Stomach smooth muscle (tissue), 2 donors: ENCODE results near the gene CFAP90.

ENCODE experiments used
- H3K27ac ChIP-seq: one replicate; pipeline ENCODE4 v1.7.0; 2013; ENCODE audit warnings: mild to moderate bottlenecking, low read length, inconsistent platforms
- H3K27me3 ChIP-seq, 2 donors: one replicate each; pipeline ENCODE4 v1.7.0; 2013; ENCODE audit warnings: low read length in 2 of 2; ENCODE audit not compliant: insufficient read depth in 2 of 2, control insufficient read depth in 1 of 2
- H3K36me3 ChIP-seq, 2 donors: one replicate each; pipeline ENCODE4 v1.7.0; 2013; ENCODE audit warnings: low read length in 2 of 2; ENCODE audit not compliant: control insufficient read depth in 2 of 2, insufficient read depth in 2 of 2
- H3K4me1 ChIP-seq: one replicate; pipeline ENCODE4 v1.7.0; 2013; ENCODE audit warnings: low read length; ENCODE audit not compliant: control insufficient read depth, insufficient read depth
- H3K4me3 ChIP-seq, 2 donors: one replicate each; pipeline ENCODE4 v1.7.0; 2013; ENCODE audit warnings: low read length in 2 of 2
- H3K9ac ChIP-seq, 2 donors: one replicate each; pipeline ENCODE4 v1.7.0; 2013; ENCODE audit warnings: low read length in 2 of 2, mild to moderate bottlenecking in 1 of 2
- H3K9me3 ChIP-seq, 2 donors: one replicate each; pipeline ENCODE4 v1.7.0; 2013; ENCODE audit warnings: low read length in 2 of 2; ENCODE audit not compliant: control insufficient read depth in 2 of 2
- donor health status: healthy.
- donor health status: Pancreatic carcinoma.

CFAP90 gene

DNA sequence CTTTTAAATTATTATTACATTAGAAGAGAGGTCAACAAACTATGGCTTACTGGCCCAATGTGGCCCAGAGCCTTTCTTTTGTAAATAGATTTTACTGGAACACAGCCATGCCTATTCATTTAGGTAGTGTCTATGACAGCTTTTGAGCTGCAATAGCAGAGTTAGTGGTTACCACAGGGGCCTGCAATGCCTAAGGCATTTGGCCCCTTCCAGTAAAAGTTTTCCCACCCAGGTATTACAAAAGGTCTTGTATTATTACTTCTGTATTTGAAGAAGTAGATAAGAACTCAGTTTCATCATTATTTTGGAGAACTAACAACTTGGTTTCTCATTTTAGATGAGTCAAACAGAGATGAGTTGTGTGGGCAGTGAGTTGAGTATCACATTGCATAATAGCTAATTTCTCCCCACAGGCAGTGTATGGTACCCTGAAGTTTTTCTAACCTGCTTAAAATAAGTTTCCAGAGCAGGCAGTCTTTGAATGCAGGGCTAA, 27.5 kb upstream of the CFAP90 start:
- no peak overlapping the region for H3K27ac ChIP-seq
- no peak overlapping the region for H3K9ac ChIP-seq
- no peaks in the 10 kb centered on the region for H3K4me1 ChIP-seq
- no peak overlapping the region for H3K4me3 ChIP-seq
- H3K9me3 ChIP-seq = no peaks in the 10 kb centered on the region
- H3K36me3 ChIP-seq = peaks cover 45 to 56% of the 10 kb centered on the region in 2 donors
- H3K27me3 ChIP-seq = no peaks in the 10 kb centered on the region

DNA sequence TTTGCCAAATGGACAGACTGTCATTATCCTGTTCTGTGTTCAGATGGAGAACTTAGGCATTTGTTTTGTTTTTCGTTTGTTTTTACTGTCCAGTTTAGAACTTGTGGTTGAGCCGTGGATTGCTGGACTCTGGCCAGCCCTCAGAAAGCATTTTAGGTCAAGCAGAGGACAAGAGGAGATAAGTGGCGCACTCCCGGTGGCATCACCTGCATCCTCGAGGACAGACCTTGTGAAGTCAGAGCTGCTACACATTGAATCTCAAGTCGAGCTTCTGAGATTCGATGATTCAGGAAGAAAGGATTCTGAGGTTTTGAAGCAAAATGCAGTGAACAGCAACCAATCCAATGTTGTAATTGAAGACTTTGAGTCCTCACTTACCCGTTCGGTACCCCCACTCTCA, 26.9 kb upstream of the CFAP90 start:
- H3K27ac ChIP-seq = no peak overlapping the region
- H3K9ac ChIP-seq = no peak overlapping the region
- H3K36me3 ChIP-seq = peaks cover 40 to 50% of the 10 kb centered on the region in 2 donors
- H3K4me1 ChIP-seq = no peaks in the 10 kb centered on the region
- no peaks in the 10 kb centered on the region for H3K27me3 ChIP-seq
- H3K4me3 ChIP-seq = no peak overlapping the region
- H3K9me3 ChIP-seq = no peaks in the 10 kb centered on the region

DNA sequence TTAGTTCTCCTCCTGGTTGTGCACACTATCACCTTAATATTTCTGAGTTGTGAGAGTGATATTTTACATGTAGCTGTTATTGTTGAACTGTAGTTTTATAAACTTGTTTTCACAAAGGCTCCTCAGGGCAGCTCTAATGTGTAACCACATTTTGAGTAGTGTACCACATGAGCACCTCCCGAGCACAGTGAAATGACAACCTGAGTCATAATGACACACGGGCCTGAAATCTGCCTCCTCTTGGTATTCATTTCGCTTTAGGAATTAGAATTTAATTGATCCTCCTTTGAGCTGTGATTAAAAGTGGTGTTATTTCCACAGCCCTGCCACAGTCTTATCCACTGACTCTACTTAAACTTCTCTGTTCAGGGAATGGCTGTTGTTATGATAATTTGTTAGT, 25.9 kb upstream of the CFAP90 start:
- H3K36me3 ChIP-seq = peaks cover 32 to 42% of the 10 kb centered on the region in 2 donors
- no peak overlapping the region for H3K27ac ChIP-seq

DNA sequence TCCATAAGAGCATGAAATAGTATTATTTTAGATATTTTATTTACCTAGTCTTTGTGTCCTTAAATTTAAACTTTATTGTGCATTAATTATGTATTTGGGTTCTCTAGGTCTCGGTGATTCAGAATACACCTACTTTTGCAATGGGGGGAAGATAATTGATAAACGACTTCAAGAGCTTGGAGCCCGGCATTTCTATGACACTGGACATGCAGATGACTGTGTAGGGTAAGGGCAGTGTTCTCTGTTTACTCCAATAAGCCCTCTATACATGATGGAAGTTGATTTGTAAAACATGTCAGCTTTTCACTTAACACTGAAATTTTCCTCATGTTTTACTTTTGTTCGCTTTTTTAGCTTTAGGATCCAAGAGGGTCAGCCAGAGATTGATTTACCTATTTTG, 24.2 kb upstream of the CFAP90 start:
- H3K9me3 ChIP-seq = no peaks in the 10 kb centered on the region
- no peaks in the 10 kb centered on the region for H3K4me1 ChIP-seq
- no peaks in the 10 kb centered on the region for H3K27me3 ChIP-seq
- H3K36me3 ChIP-seq = peaks cover 29 to 33% of the 10 kb centered on the region in 2 donors
- H3K27ac ChIP-seq = no peak overlapping the region
- H3K4me3 ChIP-seq = no peak overlapping the region
- no peak overlapping the region for H3K9ac ChIP-seq

More for the DNA sequence above, 25.9 kb upstream of the CFAP90 start:
- H3K4me1 ChIP-seq = no peaks in the 10 kb centered on the region
- H3K27me3 ChIP-seq = no peaks in the 10 kb centered on the region
- no peak overlapping the region for H3K4me3 ChIP-seq
- H3K9ac ChIP-seq = no peak overlapping the region
- no peaks in the 10 kb centered on the region for H3K9me3 ChIP-seq

DNA sequence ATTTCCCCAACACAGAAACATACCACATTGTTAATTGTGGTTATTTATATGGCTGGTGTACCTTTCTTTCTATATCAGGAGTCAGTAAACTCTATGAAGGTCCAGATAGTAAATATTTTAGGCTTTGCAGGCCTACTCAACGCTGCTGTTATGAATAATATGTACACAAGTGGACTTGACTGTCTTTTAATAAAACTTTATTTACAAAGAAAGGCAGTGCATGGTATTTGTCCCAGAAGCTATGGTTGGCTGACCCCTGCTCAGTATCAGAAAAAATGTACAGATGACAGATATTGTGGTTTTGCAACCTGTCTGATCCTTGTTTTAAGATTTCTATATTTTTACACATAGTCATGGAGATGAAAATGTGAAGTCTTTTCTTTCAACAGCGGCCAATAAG, 23.7 kb upstream of the CFAP90 start:
- Histone ChIP-seq H3K4me3 (no peak overlapping the region), H3K36me3 (peaks cover 27 to 28% of the 10 kb centered on the region in 2 donors), H3K27ac (no peak overlapping the region), H3K27me3 (no peaks in the 10 kb centered on the region), H3K9me3 (no peaks in the 10 kb centered on the region), H3K4me1 (no peaks in the 10 kb centered on the region), H3K9ac (no peak overlapping the region)

DNA sequence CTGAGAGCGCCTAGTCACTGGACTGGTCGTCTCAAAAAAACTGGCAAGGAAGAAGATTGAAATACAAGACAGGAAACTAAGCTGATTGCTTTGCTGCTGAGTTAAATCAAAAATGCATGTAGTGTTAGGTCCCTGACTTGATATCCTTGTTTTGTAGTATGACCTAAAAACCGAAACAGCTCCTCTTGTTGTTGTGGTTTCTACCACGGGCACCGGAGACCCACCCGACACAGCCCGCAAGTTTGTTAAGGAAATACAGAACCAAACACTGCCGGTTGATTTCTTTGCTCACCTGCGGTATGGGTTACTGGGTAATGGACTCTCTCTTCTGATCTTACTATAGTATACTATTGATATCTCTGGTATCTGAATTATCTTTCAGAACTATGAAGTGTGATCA, 22.3 kb upstream of the CFAP90 start:
- no peak overlapping the region for H3K4me3 ChIP-seq
- H3K9me3 ChIP-seq = no peaks in the 10 kb centered on the region
- no peak overlapping the region for H3K9ac ChIP-seq
- H3K27me3 ChIP-seq = no peaks in the 10 kb centered on the region
- peaks cover 18 to 21% of the 10 kb centered on the region in 2 donors for H3K36me3 ChIP-seq
- H3K27ac ChIP-seq = no peak overlapping the region
- no peaks in the 10 kb centered on the region for H3K4me1 ChIP-seq

DNA sequence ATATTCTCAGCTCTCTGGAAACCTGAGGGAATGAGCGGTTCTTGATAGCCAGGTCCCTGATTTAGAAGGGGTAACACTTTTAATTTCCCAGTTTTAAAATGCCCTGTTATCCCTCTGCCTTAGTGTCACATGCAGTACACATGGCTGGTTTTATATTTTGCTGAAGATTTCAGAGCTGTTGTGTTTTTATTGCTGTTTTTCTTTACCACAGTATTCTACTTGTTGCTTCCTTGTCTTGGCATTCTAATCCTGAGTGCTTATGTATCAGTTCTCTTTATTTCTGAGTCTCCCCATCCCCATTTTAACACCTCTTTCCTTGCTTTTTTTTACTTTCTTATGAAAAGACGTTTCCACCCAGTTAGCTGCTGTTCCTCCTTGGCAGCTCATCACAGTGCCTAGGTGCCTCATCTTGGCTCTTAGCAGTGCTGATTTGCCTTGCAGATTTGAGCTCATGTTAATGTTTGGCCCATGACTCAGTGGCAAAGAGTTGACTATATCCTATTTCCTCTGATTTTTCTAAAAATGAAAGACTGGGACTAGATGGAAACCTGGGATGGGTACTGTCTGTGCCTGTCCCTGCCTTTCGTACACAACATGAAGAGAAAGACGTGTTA, 21.7 kb upstream of the CFAP90 start:
- Histone ChIP-seq H3K9ac (no peak overlapping the region), H3K4me3 (no peak overlapping the region), H3K36me3 (peaks cover 12 to 16% of the 10 kb centered on the region in 2 donors), H3K27me3 (no peaks in the 10 kb centered on the region), H3K4me1 (peaks cover 3% of the 10 kb centered on the region), H3K27ac (no peak overlapping the region), H3K9me3 (no peaks in the 10 kb centered on the region)

DNA sequence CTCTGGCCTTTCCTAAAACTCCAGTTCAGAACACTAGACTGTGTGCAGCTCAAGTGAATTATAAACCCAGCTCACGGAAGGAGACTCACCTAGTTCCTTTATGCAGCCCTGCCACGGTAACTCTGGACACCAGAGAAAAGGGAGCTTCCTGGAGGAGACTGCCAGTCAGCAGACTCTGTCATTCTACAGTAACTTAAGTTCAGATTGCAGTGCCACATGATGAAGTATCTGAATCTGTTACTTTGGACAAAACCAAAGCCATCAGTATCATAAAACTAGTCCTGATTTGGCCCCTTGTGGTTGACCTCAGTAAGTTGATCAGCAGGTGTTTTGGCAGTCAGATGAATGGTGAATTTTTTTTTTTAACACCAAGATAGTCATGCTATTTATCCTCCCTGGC, 20.7 kb upstream of the CFAP90 start:
- no peak overlapping the region for H3K9ac ChIP-seq
- H3K9me3 ChIP-seq = no peaks in the 10 kb centered on the region
- H3K27ac ChIP-seq = no peak overlapping the region
- H3K4me3 ChIP-seq = no peak overlapping the region
- H3K4me1 ChIP-seq = peaks cover 7% of the 10 kb centered on the region
- peaks cover 9 to 11% of the 10 kb centered on the region in 2 donors for H3K36me3 ChIP-seq
- no peaks in the 10 kb centered on the region for H3K27me3 ChIP-seq

DNA sequence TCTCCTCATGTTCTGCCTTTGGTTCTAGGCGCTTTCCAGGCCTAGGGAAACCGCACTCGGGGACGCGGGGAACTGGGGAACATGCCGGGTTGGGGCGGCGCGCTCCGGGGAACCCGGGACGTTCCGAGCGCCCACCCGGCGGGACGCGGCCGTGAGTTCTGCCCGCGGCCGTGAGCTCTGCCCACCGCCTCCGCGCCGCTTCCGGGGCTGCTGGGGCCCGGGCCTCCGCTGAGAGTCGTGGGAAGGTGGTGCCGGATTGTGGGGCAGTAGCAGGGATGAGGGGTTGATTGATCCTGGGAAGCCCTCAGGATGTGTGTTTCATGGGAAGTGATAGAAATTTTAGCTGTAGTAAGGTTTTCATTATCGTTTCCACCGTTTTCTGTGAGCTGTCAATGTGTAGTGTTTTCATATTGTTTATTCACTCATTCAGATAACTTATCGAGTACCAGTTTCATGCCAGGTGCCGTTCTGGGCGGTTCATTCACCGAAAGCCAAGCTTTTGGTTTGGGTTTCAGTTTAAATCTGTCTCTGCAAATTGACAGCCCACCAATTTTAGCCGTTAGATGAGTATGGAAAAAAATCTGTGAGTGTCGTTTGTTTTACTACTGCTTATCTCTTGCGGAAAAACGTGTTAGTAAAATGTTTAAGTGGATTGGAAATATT, 18.7 kb upstream of the CFAP90 start:
- Histone ChIP-seq H3K4me3 (peak overlapping the region; percentile 86 to 97), H3K4me1 (peaks cover 7% of the 10 kb centered on the region), H3K27ac (peak overlapping the region; percentile 37), H3K27me3 (no peaks in the 10 kb centered on the region), H3K9ac (peak overlapping the region; percentile 82 to 84), H3K9me3 (no peaks in the 10 kb centered on the region), H3K36me3 (peaks cover 0 to 4% of the 10 kb centered on the region in 2 donors)

DNA sequence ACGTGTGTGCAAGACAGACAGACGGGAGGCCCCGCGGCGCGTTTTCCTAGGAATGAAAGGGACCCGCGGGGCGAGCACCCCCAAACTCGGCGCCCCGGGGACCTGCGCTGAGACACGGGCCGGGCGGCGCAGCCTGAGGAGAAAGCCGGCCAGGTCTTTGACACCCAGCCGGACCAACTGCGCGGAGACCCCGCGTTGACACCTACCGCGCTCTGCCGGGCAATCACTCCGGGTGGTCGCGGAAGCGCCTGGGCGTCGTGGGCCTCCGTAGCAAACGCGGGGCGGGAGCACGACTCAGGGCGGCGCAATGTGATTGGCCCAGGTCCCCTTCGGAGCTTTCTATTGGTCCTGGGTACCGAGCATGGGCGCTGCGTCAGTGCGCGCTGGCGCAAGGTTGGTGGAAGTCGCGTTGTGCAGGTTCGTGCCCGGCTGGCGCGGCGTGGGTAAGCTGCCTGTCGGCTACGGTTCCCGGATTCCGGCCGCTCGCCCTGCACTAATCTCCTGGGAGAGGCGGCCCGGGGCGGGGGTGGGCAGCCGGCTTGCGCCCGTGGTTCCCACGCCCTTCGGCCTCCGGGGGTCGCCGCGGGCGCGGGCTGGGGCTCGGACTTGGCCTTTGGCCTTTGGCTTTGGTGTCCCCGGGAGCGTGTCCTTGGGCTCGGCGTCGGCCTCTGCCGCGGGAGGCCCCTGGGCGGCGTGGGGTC, 18.0 kb upstream of the CFAP90 start, which contains the start of the genes FASTKD3 and MTRR:
FASTKD3 (minus strand) TSS at position 259 of the 701 bp plus-strand sequence. CDS start 948 bp downstream, outside the sequence.
MTRR (plus strand) TSS at position 376 of the 701 bp plus-strand sequence. CDS start 1,647 bp downstream, outside the sequence.
- H3K9ac ChIP-seq = peak within 1 kb of the TSS; percentile 82 to 84
- peaks cover 0 to 4% of the 10 kb centered on the region in 2 donors for H3K36me3 ChIP-seq
- H3K4me1 ChIP-seq = peaks cover 7% of the 10 kb centered on the region
- peak within 1 kb of the TSS; percentile 86 to 97 for H3K4me3 ChIP-seq
- peak within 1 kb of the TSS; percentile 37 for H3K27ac ChIP-seq
- H3K27me3 ChIP-seq = no peaks in the 10 kb centered on the region
- no peaks in the 10 kb centered on the region for H3K9me3 ChIP-seq
